ENCODE measurements around the gene RPL9.

DNA sequence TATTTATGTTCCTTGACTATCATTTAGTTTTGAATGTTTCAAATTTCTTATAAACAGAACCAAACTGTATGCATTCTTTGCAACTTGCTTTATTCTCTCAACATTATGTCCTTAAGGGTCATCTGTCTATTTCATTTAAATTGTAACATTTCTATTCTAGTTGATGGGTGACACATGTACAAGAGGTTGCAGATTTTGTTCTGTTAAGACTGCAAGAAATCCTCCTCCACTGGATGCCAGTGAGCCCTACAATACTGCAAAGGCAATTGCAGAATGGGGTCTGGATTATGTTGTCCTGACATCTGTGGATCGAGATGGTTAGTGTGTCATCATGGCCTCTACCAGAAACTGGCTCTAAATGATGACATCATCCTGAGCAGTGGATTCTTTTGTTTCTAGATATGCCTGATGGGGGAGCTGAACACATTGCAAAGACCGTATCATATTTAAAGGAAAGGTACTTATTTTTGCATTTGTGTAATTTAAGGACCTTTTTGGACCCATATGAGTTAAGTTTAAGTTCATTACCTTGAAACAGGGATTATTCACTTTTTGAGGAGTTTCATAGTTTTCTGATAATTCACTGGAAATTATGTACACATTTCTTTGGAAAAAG is 6.3 kb upstream of the RPL9 start:
- TF ChIP-seq ARNT (IDR thresholded peaks at IDR 0.05): no peak
- no peak for TF ChIP-seq SP1 (IDR thresholded peaks at IDR 0.05)
- TF ChIP-seq HDGF (IDR thresholded peaks at IDR 0.05; ENCODE audit: borderline replicate concordance): no peak
- no peak for TF ChIP-seq NFRKB (IDR thresholded peaks at IDR 0.05)
- no peak for TF ChIP-seq FOXM1 (IDR thresholded peaks at IDR 0.05; ENCODE audit: borderline replicate concordance)
- no peak for TF ChIP-seq LEF1 (IDR thresholded peaks at IDR 0.05; ENCODE audit: borderline replicate concordance)
